SU-DHL-6 (cell line): Measurements from ENCODE around the gene RAX2.

Experiments
- CTCF ChIP-seq: fragments of 200-600 bp; sonication (generic); IDR thresholded peaks from one replicate; pipeline ENCODE4 v1.5.1; 2017; ENCODE audit warnings: antibody characterized with exemption, mild to moderate bottlenecking, low read length, moderate library complexity; ENCODE audit not compliant: insufficient read depth, poor library complexity, severe bottlenecking
- EZH2phosphoT487 ChIP-seq: fragments of 200-600 bp; sonication (generic), shearing (Covaris generic); conservative IDR thresholded peaks from 2 replicates; pipeline ENCODE4 v1.6.1; 2018; ENCODE audit warnings: mild to moderate bottlenecking, antibody characterized with exemption, low read length, moderate library complexity, mixed read lengths

GRCh38 chr19:3762501-3763459 lies 9.2 kb downstream of the RAX2 start, which contains the start of gene MRPL54:
- TF ChIP-seq CTCF (no peak), EZH2phosphoT487 (no peak)
